GM18511 (cell line): ENCODE results near the gene CSTF1.
"Not testable (repeated sequence)": the region's sequence is repeated elsewhere in the genome, so short reads cannot be mapped to it uniquely, and the experiment has no call there.

Experiments
- ATAC-seq: cut with Tn5 transposase; IDR thresholded peaks from one replicate; pipeline ENCODE4 v1.9.1; 2021; ENCODE audit warnings: mild to moderate bottlenecking, moderate library complexity; ENCODE audit not compliant: unreplicated experiment

The CSTF1 gene

GRCh38 chr20:56403465-56403864, 11.0 kb downstream of the CSTF1 start:
- ATAC-seq = no peak

DNA sequence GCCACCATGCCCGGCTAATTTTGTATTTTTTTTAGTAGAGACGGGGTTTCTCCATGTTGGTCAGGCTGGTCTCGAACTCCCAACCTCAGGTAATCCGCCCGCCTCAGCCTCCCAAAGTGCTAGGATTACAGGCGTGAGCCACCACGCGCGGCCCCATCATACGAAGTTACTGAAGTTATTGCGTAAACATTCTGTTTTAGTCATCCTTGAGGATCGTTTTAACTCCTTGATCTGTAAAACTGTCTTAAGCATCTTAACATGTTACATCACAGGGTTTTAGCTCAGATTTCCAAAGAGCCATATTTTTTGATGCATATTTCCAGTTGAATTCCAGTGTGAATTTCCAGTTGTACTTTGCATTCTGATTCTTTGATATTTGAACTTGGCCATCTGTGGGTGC, 12.9 kb downstream of the CSTF1 start:
- ATAC-seq = not testable (repeated sequence)

DNA sequence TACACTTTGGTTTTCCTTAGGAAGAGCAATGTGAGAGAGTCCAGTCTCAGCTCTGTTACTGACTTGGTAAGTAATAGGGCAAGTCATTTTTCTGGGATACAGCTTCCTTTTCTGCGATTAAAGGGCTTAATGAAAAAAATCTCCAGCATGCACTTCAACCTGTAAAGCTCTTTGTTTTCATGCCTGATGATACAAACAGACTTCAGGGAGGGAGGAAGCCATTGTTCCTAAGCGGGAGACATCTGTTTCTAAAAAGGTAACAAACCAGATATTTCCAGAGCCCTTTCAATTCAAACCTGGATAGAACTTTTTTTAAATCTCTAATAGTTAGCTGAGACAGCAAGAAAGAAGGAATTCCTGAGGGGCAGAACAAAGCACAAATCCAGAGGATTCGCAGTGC, 14.5 kb downstream of the CSTF1 start:
- ATAC-seq = no peak

DNA sequence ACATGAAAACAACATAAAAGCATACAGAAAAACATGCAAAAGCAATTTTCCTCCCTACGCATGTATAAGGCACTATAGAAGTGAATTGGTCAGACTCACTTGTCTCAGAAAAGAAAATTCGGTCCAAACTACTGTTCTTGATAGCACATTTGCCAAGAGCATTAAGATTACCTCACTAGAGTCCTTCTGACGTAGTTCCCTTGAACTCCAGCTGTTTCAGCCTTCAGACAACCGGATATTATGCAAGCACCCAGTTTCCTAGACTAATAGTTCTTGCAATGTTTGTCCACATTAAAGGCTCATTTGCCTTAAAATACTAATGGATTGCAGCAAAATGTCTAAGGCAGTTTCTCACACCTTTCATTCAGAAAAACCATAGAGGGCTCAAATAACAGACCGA, 17.1 kb downstream of the CSTF1 start:
- ATAC-seq = no peak

DNA sequence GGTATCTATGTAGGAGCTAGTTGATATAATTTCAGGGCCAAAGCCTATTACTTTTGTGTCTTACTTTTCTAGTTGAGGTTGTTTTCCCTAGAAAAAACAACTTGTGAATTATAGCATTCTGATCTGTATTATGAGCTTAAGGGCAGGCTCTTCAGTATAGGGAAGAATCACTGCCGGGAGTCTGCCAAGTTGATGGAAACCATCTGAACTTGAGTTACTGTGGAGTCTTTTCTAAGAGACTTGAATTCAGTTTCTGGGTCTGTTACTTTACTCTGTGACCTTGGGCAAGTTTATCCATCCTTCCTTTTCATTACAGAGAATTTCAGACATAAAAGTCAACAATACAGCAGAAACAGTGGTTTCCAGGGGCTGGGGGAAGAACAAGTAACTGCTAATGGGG, 17.5 kb downstream of the CSTF1 start:
- ATAC-seq = no peak

DNA sequence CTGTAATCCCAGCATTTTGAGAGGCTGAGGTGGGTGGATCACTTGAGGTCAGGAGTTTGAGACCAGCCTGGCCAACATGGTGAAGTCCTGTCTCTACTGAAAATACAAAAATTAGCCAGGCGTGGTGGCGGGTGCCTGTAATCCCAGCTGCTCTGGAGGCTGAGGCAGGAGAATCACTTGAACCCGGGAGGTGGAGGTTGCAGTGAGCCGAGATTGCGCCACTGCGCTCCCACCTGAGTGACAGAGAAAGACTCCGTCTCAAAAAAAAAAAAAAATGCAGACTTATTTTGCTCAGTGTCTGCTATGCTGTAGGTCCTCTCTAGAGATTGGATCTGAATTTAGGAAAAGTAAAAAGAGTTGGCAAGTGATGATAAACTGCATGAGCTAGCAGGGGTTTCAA, 18.8 kb downstream of the CSTF1 start:
- not testable (repeated sequence) for ATAC-seq

DNA sequence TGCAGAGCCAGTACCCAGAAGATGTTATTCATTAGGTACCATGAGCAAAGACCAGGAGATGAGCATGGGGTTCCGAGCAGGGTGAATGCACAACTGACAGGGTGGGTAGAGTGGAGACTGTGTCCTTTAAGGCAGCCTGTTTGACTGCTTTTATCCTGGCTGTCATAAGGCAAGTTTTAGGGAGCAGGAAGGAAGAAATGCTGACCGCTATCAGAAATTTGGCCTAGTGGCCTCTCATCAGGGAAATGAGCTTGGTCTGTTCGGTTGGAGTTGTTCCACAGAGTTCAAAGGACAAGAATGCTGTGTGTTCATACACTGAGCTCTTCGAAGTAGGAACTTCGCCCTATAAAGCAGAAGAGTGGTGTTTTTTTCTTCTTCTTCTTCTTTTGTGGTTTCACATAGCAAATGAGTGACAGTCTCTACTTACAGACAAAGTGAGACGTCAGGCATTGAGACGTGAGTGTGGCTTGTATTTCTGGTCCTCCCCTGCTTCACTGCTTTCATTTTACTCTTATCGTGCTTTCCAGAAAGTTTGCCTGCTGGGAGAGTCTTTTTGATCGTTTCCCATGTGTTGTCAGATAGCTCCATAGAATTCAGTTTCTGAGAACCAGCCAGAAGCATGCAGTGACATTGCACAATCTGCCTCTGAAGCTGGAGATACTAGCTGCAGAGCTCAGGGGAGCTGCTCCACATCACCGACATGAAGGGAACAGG, 19.5 kb downstream of the CSTF1 start, which contains the start of gene CASS4:
CASS4 (plus strand) TSS at position 502 of the 714 bp plus-strand sequence; CDS start at position 701, 199 bp downstream.
- ATAC-seq = peak; percentile 82

GRCh38 chr20:56412473-56412790, 20.0 kb downstream of the CSTF1 start:
- no peak for ATAC-seq

DNA sequence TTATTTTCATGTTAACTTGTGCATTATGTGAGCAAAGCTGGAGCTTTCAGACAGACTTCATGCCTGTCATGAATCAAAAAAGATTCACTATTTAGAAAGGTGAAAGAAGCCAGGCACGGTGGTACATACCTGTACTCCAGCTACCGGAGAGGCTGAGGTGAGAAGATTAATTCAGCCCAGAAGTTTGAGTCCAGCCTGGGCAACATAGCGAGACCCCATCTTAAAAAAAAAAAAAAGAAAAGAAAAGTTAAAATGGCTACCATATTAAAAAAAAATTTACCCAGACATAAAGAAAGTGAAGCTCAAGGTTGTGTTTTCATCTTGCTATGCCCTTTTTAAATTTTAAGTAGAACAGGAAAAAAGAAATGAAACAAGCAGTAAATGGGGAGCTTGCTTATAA, 20.5 kb downstream of the CSTF1 start:
- ATAC-seq = no peak

DNA sequence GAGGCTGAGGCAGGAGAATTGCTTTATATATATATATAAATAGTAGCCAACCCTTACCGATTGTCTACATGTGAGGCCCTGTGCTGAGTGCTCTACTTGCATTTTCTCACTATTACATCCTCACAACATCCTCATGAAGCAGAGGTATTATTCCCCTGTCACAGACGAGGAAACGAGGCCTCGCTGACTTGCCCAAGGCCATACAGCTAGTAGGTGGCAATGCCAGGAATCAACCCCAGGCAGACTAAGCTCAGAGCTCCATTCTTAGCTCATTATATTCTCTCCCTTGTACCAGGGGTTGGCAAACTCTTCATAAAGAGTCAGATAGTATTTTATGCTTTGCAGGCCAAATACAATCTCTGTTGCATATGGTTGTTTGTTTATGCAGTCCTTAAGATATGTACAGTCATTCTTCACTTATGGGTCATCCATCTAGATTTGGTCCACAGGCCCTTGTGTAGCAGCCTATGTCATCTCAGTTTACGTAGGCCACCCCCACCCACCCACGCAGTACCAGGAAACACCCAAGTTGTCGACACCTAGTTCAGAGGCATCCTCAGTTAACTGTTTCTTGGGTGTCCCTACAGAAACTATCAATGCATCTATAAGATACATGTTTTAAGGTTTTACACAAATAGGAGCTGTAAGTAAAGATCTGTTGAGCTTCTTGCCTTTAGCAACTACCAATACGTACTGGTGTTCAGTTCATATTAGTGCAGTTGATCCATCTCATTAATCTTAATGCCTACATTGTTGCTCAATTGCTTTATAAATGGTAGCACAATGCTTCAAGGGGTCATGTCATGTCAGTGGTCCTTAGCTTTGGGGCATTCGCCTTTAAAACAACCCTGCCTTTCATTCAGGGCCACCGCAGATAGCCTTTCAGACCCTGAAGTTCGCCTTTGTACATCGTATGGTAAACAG, 22.7 kb downstream of the CSTF1 start:
- ATAC-seq = no peak

- ATAC-seq = no peak
Observed at GRCh38 chr20:56417402-56417801, 25.0 kb downstream of the CSTF1 start.

DNA sequence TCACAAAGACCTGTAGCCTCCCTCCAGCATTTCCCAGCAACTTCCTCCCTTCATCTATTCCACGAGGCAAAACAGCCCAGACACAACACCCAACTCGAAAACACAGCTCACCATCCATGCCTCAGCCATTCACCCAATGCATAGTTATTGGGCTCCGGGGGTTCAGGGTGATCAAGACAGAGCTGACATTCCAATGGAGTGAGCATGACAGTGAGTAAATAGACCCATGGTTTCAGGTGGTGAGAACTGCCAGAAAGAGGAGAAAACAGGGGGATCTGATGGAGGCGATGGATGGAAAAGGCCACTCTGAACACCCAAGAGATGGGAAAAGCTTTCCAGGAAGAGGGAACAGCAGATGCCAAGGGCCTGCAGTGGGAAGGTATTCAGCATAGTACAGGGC, 25.5 kb downstream of the CSTF1 start:
- no peak for ATAC-seq

- no peak for ATAC-seq
Observed at GRCh38 chr20:56418385-56418861, 26.0 kb downstream of the CSTF1 start.

- ATAC-seq = no peak
Observed at GRCh38 chr20:56420028-56420427, 27.6 kb downstream of the CSTF1 start.

DNA sequence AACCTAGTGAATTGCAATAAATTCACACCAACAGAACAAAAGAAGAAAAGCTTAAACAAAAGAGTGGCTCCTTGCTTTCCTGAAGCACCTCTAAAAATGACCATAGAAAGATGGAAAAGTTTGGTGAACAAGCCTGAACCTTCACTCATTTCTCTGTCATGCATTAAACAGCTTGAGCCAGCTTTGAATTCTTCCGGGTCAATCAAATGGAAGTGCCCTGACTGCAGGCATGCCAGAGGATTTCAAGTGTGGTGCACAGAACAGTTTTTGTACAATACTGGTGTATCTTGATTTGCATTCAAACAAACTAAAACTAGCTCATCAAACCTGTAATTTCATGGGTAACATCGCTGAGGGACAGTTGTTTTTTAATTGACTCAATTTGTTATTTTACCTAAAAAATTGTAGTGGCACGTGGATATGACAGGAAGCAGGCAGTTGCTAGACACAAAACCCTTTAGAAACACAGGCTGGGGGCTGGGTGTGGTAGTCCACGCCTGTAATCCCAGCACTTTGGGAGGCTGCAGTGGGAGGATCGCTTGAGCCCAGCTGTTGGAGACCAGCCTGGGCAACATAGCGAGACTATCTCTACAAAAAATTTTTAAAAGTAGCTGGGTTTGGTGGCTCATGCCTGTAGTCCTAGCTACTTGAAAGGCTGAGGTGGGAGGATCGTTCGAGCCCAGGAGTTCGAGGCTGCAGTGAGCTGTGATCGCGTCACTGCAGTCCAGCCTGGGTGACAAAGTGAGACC, 28.7 kb downstream of the CSTF1 start:
- ATAC-seq = no peak

DNA sequence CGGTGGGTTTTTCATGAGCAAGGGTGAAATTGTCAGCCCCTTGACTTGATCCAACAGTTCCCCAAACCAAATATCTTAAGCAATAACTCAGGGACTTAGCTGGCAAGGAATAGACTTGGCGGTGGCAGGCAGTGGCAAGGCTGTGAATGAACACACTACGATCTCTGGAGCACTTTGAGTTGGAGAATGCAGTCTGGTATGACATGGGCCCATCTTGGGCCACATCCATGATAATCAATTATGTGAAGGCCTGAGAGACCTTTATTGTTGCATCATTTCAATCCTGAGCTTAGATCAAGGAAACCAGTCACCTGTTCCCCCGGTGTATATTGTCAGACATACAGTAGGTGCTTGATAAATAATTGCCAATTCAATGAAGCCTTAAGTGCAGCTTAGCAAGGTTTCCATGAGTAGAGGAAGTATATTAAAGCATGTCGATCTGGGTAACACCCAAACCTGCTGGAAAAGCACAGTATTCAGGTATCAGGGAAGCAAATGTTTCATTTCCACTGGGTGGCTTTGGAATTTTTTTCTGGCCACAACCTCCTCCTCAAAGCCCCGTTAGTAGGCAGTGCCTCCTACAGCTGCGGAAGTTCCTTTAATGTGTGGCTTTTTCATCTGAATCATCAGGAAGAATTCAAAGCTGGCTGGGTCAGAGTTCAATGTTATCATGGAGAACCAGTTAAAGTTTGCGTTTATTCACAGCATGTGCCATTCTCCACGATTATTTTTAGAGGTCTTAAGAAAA, 29.8 kb downstream of the CSTF1 start:
- ATAC-seq = no peak

DNA sequence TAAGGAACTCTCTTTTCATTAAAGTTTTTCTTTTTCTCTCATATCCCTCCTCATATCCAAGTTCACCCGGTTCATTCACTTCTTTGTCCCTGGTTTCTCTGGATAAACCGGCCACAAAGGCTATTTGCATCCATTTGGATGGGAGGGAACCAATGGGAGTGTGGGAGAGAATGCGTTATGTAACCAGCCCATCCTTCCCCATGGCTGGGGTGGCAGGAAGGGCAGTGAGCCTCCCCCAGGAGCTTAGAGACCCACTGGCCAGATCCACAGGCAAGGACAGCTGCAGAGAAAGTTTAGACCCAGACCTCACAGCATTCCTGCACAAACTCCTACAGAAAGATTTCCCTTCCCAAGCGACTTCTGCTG, 30.4 kb downstream of the CSTF1 start:
- no peak for ATAC-seq

DNA sequence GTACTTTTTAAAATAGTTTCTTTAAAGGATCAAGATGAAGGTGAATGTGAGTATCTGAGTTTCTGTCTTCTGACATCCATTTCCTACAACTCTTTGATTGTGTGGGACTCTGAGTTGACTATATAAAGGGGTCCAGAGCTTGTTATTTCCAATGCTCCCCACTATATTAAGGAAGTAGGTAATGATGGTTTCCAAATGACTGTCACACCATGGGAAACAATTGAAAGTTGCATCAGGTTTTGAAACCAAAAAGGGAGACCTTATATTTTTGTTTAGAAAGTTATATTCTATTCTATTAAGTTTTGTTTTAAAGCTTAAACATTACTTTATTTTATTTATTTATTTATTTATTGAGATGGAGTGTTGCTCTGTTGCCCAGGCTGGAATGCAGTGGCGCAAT, 30.8 kb downstream of the CSTF1 start:
- ATAC-seq = no peak

DNA sequence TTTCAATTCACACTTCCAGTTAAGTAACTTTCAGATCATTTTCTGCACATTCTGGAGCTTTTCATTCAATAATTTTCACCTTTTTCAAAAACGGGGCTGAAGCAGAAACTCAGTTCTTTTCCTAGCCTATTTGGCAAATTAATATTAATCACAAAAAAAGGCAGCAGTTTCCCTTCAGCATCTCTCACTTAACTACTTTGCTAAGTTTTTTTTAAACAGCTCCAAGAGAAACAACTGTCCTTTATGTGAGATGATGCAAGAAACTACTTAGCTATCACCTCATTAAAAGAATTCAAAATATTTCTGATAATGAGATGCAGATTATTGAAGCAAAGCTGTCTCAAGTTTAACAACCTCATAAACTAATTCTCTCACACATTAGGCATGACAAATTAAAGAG, 31.4 kb downstream of the CSTF1 start:
- no peak for ATAC-seq

GRCh38 chr20:56424931-56425330, 32.5 kb downstream of the CSTF1 start:
- no peak for ATAC-seq

- ATAC-seq = no peak
Observed at GRCh38 chr20:56426026-56426425, 33.6 kb downstream of the CSTF1 start.
